Smooth muscle cell of the brain vasculature (primary cell): ENCODE data around the gene RRM1.

Source experiments
- DNase-seq: peaks from one replicate; pipeline ENCODE4 v3.0.0-alpha.2; 2012; ENCODE audit warnings: low read depth, low spot score

The RRM1 gene

DNA sequence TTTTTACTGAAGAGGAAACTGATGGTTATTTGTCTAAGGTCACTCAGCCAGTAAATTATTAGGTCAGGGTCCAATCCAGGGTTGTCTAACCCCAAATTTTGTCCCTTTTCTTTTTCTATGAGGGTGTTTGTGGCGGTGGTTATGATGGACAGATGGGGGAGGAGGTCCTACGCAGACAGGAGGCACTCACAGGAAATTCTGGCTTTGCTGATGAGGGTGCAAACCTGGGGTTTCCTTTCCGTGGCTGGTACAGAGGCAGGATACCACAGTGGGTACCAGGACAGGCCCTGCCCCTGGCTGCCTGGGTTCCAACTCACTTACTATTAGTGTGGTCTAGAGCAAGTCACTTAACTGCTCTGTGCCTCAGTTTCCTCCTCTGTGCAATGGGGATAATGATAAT lies 91.0 kb downstream of the RRM1 start:
- no peak for DNase-seq

GRCh38 chr11:4186464-4187054 lies 92.0 kb downstream of the RRM1 start:
- no peak for DNase-seq

DNA sequence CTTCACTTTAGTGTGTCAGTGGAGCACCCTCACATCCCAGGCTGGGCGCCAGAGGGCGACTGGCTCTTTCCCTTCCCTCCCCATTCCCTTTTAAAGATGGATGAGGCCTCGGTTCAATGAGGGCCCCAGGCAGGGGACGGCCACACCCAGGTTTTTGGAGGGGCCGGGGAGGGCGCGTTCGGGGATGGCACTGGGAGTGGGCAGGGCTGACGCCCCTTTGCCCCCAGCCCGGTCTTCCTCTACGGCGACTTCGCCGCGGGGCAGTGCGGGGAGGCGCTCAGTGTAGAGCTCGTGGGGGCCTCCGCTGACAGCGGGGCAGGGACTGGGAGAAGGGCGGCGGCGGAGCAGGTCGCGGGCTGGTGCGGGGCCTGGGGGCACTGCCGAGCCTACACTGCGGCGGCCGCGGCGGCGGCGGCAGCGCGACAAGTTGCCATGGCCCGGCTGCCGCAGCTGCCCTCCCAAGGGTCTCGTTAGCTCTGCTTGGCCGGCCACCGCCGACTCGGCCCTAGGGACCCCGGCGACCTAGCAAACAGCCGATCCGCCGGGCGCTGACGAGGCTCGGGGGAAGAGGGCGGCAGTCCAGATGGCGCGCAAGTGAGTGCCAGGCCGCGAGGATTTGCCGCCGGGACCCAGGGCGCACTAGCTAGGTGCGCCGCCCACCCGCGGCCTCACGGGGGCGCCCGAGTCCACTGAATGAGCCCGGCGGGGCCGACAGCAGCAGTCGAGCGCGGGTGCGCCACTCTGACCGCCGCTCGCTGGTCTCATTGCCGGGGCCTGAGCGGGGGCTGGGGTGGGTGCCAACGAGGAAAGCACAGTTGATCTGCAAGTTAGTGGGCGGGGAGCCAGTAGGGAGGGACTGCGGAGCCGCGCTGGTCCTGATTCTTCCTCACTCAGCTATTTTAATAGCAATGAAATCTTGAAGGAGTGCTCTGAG lies 92.7 kb downstream of the RRM1 start:
- peak; percentile 53 for DNase-seq
